NB4 (cell line): ENCODE data around the gene MYO16.

Source experiments
- DNase-seq: peaks from one replicate; pipeline ENCODE4 v3.0.0; 2010; ENCODE audit warnings: low read depth
- H3K4me3 ChIP-seq: one replicate; pipeline ENCODE4 v1.5.1; 2011; ENCODE audit warnings: mild to moderate bottlenecking, low read depth, low read length, moderate library complexity
- CTCF ChIP-seq: IDR thresholded peaks from one replicate; pipeline ENCODE4 v1.5.1; 2012; ENCODE audit warnings: low read depth, low read length
- MAX ChIP-seq: IDR thresholded peaks from 2 replicates; pipeline ENCODE4 v1.6.1; 2011; ENCODE audit warnings: low read depth, low read length
- MYC ChIP-seq: IDR thresholded peaks from 2 replicates; pipeline ENCODE4 v1.6.1; 2011; ENCODE audit warnings: low read depth, low read length
- POLR2A ChIP-seq: IDR thresholded peaks from 2 replicates; pipeline ENCODE4 v1.6.1; 2011; ENCODE audit warnings: mild to moderate bottlenecking; ENCODE audit not compliant: insufficient read length; ENCODE audit errors: extremely low read depth

The MYO16 gene

GRCh38 chr13:108677806-108678205 lies 48.4 kb downstream of the MYO16 start:
- H3K4me3 ChIP-seq: no peak overlapping the region
- no peak for TF ChIP-seq CTCF
- TF ChIP-seq POLR2A: no peak
- no peak for TF ChIP-seq MYC
- no peak for TF ChIP-seq MAX
- no peak for DNase-seq

DNA sequence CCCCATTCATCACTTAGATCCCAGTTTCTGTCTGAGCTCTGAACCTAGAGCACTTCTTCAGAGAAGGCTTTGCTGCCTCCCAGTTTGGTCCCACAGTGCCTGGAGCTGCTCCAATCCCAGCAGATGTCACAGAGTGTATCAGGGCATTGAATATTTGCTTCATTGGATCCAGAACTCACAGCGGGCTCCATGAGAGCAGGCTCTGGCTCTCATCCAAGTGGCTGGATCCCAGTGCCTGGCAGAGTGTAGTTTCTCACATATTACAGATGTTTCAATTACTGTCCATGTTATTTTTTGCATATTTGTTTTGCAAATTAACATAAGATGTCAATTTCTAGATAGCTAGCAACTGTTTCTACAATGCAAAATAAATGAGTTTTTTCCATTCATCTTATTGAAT lies 50.6 kb downstream of the MYO16 start:
- no peak overlapping the region for H3K4me3 ChIP-seq
- no peak for DNase-seq
- no peak for TF ChIP-seq POLR2A
- TF ChIP-seq MAX: no peak
- TF ChIP-seq CTCF: no peak
- TF ChIP-seq MYC: no peak

GRCh38 chr13:108681986-108682575 lies 52.7 kb downstream of the MYO16 start:
- no peak for DNase-seq
- TF ChIP-seq POLR2A (no peak), MYC (no peak), CTCF (no peak), MAX (no peak)

DNA sequence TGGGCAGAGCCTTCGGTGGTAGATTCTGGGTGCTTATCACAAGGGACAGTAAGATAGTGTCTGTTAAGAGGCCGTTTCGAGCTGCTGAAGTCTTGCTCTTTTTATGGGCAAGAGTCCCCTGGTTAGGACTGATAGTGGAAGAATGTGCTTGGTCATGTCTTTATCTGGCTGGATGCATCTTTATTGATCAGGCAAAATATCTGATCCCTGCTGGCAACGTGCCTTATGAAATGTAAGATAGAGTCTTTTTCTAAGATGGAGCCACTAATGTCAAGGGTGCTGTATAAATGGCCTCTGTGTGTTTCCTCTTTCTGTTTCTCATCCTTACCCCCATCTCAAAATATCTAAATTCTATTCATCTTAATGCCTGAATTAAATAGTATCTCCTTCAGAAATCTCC lies 53.3 kb downstream of the MYO16 start:
- TF ChIP-seq POLR2A: no peak
- DNase-seq: no peak
- no peak overlapping the region for H3K4me3 ChIP-seq

More at GRCh38 chr13:108681986-108682575, 52.7 kb downstream of the MYO16 start:
- H3K4me3 ChIP-seq: no peak overlapping the region

- DNase-seq: no peak
- H3K4me3 ChIP-seq: no peak overlapping the region
- TF ChIP-seq POLR2A: no peak
- TF ChIP-seq CTCF: no peak
- no peak for TF ChIP-seq MAX
- TF ChIP-seq MYC: no peak
Measured at GRCh38 chr13:108686027-108686426, 56.6 kb downstream of the MYO16 start.

DNA sequence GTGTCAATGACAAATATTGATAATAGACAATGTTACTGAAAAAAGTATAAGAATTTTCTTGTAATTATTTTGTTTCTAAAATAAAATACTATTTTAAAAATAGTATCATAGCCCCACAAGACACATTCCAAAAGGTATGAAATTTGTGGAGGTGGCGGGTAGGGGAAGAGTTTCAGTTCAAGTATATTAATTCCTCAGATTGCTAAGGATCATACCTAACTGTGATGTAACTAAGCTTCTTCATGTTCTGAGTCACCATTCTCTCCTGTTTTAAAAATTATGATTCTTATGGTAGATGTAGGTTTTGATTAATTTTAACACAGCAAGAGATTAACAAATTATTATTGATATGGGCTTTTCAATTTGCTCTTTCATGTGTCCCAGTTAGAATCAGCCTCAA lies 61.3 kb downstream of the MYO16 start:
- no peak overlapping the region for H3K4me3 ChIP-seq
- no peak for DNase-seq
- no peak for TF ChIP-seq POLR2A
- no peak for TF ChIP-seq MAX
- TF ChIP-seq MYC: no peak
- no peak for TF ChIP-seq CTCF
